K562 (cell line): ENCODE data around the gene RBP7. TPM values are rescaled to one million over a fixed set of nuclear protein-coding genes. Genes with fewer than 3 reads are reported as not detected.

ENCODE experiments used
- ADNP ChIP-seq: fragments of 200-800 bp; sonication (Bioruptor generic); IDR thresholded peaks from 2 replicates; pipeline ENCODE4 v1.6.1; 2016; ENCODE audit warnings: missing genetic modification characterization, missing compliant biosample characterization
- CBFA2T2 ChIP-seq: fragments of 450-650 bp; conservative IDR thresholded peaks from 2 replicates; pipeline ENCODE4 v1.6.1; 2017; ENCODE audit warnings: mild to moderate bottlenecking
- ELF2 ChIP-seq: fragments of 250-450 bp; sonication (Bioruptor Pico); IDR thresholded peaks from 2 replicates; pipeline ENCODE4 v1.5.0; 2021; ENCODE audit warnings: mild to moderate bottlenecking
- GTF2F1 ChIP-seq: IDR thresholded peaks from 2 replicates; pipeline ENCODE4 v1.6.1; 2011; ENCODE audit warnings: low read depth, low read length, improper control_type of control experiment
- HCFC1 ChIP-seq: IDR thresholded peaks from 2 replicates; pipeline ENCODE4 v1.6.1; 2012; ENCODE audit warnings: low read depth, low read length, improper control_type of control experiment
- HMG20B ChIP-seq: fragments of 250-450 bp; sonication (Bioruptor Pico); IDR thresholded peaks from 2 replicates; pipeline ENCODE4 v1.5.0; 2021; ENCODE audit warnings: mild to moderate bottlenecking
- NCOA2 ChIP-seq, 2 experiments: fragments of 450-650 bp; IDR thresholded peaks; 2 replicates each; pipeline ENCODE4 v1.6.1; 2018; ENCODE audit warnings: mild to moderate bottlenecking in 2 of 2, moderate library complexity in 1 of 2; ENCODE audit not compliant: partially characterized antibody in 2 of 2
- RNF2 ChIP-seq: sonication (generic); IDR thresholded peaks from 2 replicates; pipeline ENCODE4 v1.6.1; 2016
- SAFB ChIP-seq: fragments of 200-400 bp; formaldehyde crosslinking; IDR thresholded peaks from 2 replicates; pipeline ENCODE4 v1.6.1; 2017; ENCODE audit warnings: low read depth, low read length, borderline replicate concordance
- SMC3 ChIP-seq: conservative IDR thresholded peaks from 2 replicates; pipeline ENCODE4 v1.6.1; 2011; ENCODE audit warnings: low read depth, low read length, improper control_type of control experiment; ENCODE audit not compliant: insufficient read depth
- SREBF1 ChIP-seq: fragments of 150-350 bp; IDR thresholded peaks from 2 replicates; pipeline ENCODE4 v1.6.1; 2014; ENCODE audit warnings: antibody characterized with exemption, low read depth, low read length, borderline replicate concordance
- SRSF7 ChIP-seq: fragments of 200-400 bp; formaldehyde crosslinking; optimal IDR thresholded peaks from 2 replicates; pipeline ENCODE3; 2017; ENCODE audit warnings: mild to moderate bottlenecking, low read depth, low read length
- SUPT5H ChIP-seq: fragments of 450-650 bp; IDR thresholded peaks from 2 replicates; pipeline ENCODE4 v1.6.1; 2016
- THRAP3 ChIP-seq: fragments of 450-650 bp; IDR thresholded peaks from 2 replicates; pipeline ENCODE4 v1.6.1; 2016; ENCODE audit warnings: mild to moderate bottlenecking, inconsistent platforms, borderline replicate concordance
- ZEB2 ChIP-seq: fragments of 450-650 bp; IDR thresholded peaks from 2 replicates; pipeline ENCODE4 v1.6.1; 2016
- ZFX ChIP-seq: sonication (generic); formaldehyde crosslinking; IDR thresholded peaks from 2 replicates; pipeline ENCODE4 v1.8.0; 2022; ENCODE audit warnings: mild to moderate bottlenecking, missing genetic modification reagents, moderate library complexity
- ZNF274 ChIP-seq: IDR thresholded peaks from 2 replicates; pipeline ENCODE4 v1.6.1; 2011; ENCODE audit warnings: low read depth, mild to moderate bottlenecking, low read length, moderate library complexity, borderline replicate concordance
- ZNF561 ChIP-seq: fragments of 450-650 bp; formaldehyde crosslinking; conservative IDR thresholded peaks from 2 replicates; pipeline ENCODE4 v1.4.0; 2020; ENCODE audit warnings: mild to moderate bottlenecking, moderate library complexity
- ZNF584 ChIP-seq: fragments of 200-800 bp; sonication (Bioruptor generic); IDR thresholded peaks from 2 replicates; pipeline ENCODE4 v1.6.1; 2016; ENCODE audit warnings: low read depth, mild to moderate bottlenecking, missing genetic modification characterization, missing compliant biosample characterization
- polyA plus RNA-seq, 8 experiments: library from polyadenylated mRNA; depleted of rRNA in 4 of 8; stranded (reverse) in 5 of 8; unstranded in 3 of 8; fragments of >200 nt; fragmentation: Nextera tagmentation in 2 of 8; fragmentation: Illumina TruSeq in 1 of 8; extraction: Ambion mirVana in 2 of 8; extraction: Trizol in 1 of 8; gene quantifications; 2 replicates each; pipeline versions ENCODE4 v1.2.1 to v1.2.3, GENCODE V29; 2011 to 2014; ENCODE audit warnings: inconsistent platforms in 1 of 8, missing spikeins in 1 of 8
- total RNA-seq, 7 experiments: library from RNA; depleted of rRNA in 6 of 7; stranded (reverse); fragments of >200 nt in 6 of 7; fragmentation: Illumina TruSeq in 2 of 7; extraction: Trizol in 2 of 7; gene quantifications; 2 replicates each; pipeline versions ENCODE4 v1.2.1 to v1.2.3, GENCODE V29; 2011 to 2021; ENCODE audit warnings: low replicate concordance in 1 of 7
- TF ChIP-seq, protein P1 (sequence below): fragments of 450-650 bp; formaldehyde crosslinking; IDR thresholded peaks from 2 replicates; pipeline ENCODE4 v1.4.0; 2020; ENCODE audit warnings: mild to moderate bottlenecking
- TF ChIP-seq, protein P2 (sequence below): fragments of 250-450 bp; sonication (Bioruptor Pico); IDR thresholded peaks from 2 replicates; pipeline ENCODE4 v1.5.0; 2022; ENCODE audit warnings: mild to moderate bottlenecking
- TF ChIP-seq, protein P3 (sequence below): sonication (generic); formaldehyde crosslinking; IDR thresholded peaks from 2 replicates; pipeline ENCODE4 v1.8.0; 2023; ENCODE audit warnings: missing genetic modification reagents, mild to moderate bottlenecking, borderline replicate concordance

The RBP7 gene
- total and polyA plus RNA-seq, 9 of the 15 experiments (the other 6 are each of a cell fraction or from before 2014, with no cell fraction given): not detected

DNA sequence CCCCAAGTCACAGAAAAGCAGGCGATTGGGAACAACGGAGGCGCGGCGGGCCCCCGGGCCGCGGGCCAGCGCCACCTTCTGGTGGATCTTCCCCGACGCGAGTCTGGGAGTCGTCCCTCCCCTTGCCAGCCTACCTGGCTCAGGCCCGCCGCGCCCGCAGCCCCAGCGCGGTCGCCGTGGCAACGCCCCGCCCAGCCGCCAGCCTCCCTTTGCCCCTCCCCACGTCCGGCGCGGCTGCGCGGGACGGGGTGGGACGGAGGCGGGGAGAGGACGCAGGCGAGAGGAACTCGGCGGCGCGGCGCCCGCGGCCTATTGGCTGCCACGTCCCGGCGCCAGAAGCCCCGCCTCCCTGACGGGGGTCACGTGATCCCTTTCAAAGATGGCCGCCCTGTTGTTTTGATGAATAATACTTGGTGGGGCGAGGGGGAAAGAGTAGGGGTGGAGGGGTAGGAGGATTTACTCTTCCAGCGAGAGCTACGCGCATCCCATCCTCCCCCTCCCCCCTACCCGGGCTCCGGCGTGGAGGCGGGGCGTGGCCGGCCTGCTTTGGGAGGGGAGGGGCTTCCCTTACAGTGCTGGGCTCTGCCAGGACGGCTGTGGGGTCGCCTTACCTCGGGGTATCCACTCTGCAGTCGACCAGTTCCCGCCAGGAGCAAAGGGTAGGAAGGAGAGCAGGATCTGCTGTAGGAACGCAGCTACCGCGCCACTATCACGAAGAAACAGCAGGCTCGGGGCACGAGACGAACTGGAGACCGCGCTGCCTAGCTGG, 35.7 kb downstream of the RBP7 start, which contains the start of gene UBE4B (continued):
- TF ChIP-seq ZFX (CRISPR knock-in tag) (peak; percentile 51), THRAP3 (no peak), CBFA2T2 (peak; percentile 96), GTF2F1 (peak; percentile 24; the same call in 1 of the 2 replicates), ZNF584 (CRISPR knock-in tag) (no peak), HMG20B (CRISPR knock-in tag) (no peak), RNF2 (no peak), ZEB2 (no peak), SMC3 (peak; percentile 76), SRSF7 (no peak), SREBF1 (peak; percentile 69; the same call in 1 of the 2 replicates), ZNF561 (CRISPR knock-in tag) (no peak), SAFB (no peak), NCOA2 (IDR thresholded peaks at IDR 0.05; ENCODE audit: partially characterized antibody in 2 of 2) (no peak), ADNP (tag) (no peak), HCFC1 (no peak), SUPT5H (peak; percentile 81), ZNF274 (no peak), ELF2 (CRISPR knock-in tag) (peak; percentile 32; the same call in 1 of the 2 replicates)
- TF ChIP-seq, protein P1, sequence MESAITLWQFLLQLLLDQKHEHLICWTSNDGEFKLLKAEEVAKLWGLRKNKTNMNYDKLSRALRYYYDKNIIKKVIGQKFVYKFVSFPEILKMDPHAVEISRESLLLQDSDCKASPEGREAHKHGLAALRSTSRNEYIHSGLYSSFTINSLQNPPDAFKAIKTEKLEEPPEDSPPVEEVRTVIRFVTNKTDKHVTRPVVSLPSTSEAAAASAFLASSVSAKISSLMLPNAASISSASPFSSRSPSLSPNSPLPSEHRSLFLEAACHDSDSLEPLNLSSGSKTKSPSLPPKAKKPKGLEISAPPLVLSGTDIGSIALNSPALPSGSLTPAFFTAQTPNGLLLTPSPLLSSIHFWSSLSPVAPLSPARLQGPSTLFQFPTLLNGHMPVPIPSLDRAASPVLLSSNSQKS (CRISPR knock-in tag): no peak
- TF ChIP-seq, protein P2, sequence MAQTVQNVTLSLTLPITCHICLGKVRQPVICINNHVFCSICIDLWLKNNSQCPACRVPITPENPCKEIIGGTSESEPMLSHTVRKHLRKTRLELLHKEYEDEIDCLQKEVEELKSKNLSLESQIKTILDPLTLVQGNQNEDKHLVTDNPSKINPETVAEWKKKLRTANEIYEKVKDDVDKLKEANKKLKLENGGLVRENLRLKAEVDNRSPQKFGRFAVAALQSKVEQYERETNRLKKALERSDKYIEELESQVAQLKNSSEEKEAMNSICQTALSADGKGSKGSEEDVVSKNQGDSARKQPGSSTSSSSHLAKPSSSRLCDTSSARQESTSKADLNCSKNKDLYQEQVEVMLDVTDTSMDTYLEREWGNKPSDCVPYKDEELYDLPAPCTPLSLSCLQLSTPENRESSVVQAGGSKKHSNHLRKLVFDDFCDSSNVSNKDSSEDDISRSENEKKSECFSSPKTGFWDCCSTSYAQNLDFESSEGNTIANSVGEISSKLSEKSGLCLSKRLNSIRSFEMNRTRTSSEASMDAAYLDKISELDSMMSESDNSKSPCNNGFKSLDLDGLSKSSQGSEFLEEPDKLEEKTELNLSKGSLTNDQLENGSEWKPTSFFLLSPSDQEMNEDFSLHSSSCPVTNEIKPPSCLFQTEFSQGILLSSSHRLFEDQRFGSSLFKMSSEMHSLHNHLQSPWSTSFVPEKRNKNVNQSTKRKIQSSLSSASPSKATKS: no peak
- TF ChIP-seq, protein P3, sequence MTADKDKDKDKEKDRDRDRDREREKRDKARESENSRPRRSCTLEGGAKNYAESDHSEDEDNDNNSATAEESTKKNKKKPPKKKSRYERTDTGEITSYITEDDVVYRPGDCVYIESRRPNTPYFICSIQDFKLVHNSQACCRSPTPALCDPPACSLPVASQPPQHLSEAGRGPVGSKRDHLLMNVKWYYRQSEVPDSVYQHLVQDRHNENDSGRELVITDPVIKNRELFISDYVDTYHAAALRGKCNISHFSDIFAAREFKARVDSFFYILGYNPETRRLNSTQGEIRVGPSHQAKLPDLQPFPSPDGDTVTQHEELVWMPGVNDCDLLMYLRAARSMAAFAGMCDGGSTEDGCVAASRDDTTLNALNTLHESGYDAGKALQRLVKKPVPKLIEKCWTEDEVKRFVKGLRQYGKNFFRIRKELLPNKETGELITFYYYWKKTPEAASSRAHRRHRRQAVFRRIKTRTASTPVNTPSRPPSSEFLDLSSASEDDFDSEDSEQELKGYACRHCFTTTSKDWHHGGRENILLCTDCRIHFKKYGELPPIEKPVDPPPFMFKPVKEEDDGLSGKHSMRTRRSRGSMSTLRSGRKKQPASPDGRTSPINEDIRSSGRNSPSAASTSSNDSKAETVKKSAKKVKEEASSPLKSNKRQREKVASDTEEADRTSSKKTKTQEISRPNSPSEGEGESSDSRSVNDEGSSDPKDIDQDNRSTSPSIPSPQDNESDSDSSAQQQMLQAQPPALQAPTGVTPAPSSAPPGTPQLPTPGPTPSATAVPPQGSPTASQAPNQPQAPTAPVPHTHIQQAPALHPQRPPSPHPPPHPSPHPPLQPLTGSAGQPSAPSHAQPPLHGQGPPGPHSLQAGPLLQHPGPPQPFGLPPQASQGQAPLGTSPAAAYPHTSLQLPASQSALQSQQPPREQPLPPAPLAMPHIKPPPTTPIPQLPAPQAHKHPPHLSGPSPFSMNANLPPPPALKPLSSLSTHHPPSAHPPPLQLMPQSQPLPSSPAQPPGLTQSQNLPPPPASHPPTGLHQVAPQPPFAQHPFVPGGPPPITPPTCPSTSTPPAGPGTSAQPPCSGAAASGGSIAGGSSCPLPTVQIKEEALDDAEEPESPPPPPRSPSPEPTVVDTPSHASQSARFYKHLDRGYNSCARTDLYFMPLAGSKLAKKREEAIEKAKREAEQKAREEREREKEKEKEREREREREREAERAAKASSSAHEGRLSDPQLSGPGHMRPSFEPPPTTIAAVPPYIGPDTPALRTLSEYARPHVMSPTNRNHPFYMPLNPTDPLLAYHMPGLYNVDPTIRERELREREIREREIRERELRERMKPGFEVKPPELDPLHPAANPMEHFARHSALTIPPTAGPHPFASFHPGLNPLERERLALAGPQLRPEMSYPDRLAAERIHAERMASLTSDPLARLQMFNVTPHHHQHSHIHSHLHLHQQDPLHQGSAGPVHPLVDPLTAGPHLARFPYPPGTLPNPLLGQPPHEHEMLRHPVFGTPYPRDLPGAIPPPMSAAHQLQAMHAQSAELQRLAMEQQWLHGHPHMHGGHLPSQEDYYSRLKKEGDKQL (CRISPR knock-in tag): no peak
